NCI-H2107 treated with DMSO at 0.1 percent for 48 hours (cell line): Measurements from ENCODE around the gene NIN.
"Not testable (repeated sequence)": the region's sequence is repeated elsewhere in the genome, so short reads cannot be mapped to it uniquely, and the experiment has no call there.

Experiments
- DNase-seq: peaks from one replicate; lab custom pipeline; 2025; ENCODE audit not compliant: unreplicated experiment; lab: John Stamatoyannopoulos, UW

Gene NIN

DNA sequence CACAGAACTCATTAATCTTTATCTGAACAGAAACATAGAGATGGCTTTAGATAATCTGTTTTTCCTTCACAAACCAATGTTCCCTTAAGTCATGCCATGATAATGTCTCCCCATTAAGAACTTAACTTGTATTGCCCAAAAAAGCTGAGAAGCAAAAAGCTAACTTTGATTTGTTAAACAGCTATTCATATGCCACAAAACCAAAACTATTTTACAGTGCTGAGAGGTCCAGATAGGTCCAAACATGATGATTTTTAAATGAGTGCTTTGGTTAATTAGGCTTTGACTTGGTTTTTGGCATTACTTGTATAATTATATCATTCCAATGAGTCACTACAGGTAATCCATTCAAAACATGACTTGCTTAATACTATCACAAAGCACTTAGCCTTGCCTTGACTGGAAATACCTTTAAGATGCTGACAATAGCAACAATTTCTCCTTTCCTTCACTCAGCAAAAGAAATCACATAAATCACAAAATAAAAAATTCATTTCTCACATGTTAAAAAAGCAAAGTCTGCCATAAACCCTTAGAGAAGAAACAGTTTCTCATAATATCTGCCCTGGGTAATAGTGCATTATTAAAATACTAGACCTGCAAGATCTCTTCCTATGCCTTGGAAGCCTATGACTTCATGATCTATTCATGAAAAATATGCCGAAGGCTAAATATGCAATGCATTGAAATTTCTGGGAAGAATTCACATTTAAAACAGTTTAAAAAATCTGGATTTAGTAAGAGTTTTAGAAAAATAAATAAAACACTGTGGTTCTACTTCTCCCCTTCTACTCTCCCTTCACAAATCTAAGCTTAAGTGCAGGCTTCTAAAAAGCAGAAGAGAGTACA is 110.8 kb downstream of the NIN start:
- DNase-seq, result no peak

DNA sequence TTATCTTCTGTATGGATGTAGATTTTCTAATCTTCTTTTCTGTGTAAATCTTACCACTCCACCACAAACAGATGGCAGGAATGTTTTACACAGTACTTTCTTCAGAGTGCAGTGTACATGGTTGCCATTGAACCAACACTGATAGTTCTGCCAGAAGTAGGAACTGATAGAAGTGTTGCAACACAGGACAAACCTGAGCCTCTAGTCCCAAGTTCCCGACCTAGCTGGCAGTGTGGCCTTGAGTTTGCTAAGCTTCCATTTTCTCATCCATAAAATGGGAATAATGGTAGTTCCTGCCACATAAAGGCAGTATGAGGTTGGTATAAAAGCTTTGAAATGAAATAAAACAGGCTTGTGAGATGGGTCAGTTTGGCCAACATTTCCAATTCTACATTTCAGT is 112.0 kb downstream of the NIN start:
- no peak for DNase-seq

DNA sequence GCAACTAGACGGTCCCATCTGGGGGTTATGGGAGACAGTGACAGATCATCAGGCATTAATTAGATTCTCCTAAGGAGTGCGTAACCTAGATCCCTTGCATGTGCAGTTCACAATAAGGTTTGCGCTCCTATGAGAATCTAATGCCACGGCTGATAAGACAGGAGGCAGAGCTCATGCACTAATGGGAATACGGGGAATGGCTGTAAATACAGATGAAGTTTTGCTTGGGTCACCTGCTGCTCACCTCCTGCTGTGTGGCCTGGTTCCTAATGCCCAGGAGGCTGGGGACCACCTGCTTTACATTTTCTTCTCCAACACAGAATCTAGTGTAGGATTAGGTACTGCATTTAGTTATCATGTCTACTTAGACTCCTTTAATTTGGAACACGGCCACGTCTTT is 113.2 kb downstream of the NIN start:
- DNase-seq, result no peak

DNA sequence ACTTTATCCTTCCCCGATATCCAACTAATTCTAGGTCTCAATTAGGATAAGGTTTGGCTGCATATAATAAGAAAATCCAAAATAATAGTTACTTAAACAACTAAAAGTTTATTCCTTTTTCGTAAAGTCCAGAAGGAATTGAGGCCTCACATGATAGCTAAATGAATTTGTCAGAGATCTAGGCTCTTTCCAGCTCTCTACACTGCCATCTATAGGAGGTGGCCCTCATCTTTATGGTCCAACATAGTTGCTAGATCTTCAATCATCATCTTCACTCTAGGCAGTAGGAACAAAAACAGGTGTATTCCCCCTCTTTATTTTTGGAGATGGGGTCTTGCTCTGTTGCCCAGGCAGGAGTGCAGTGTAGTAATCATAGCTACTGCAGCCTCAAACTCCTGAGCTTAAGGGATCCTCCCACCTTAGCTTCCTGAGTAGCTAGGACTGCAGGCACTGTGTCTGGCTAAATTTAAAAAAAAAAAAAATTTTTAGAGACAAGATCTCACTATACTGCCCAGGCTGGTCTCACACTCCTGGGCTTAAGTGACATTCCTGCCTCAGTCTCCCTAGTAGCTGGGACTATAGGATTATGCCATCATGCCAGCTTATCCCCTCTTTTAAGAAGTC is 116.4 kb downstream of the NIN start:
- DNase-seq, result peak; percentile 18

DNA sequence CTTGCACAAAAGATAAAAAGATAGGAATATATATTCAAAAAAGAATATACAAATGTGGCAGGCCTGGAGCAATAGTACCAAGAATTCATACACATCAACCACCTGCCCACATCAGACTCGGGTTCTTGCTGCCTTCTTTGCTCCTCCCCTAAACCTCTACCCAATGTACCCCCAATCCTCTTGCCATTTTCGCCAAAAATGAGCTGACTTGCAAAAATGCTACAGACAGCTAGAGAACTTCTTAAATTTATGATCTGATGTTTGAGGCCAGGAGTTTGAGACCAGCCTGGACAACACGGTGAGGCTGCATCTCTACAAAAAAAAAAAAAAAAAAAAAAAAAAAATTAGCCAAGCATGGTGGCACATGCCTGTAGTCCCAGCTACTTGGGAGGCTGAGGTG is 119.9 kb downstream of the NIN start:
- DNase-seq, result no peak

DNA sequence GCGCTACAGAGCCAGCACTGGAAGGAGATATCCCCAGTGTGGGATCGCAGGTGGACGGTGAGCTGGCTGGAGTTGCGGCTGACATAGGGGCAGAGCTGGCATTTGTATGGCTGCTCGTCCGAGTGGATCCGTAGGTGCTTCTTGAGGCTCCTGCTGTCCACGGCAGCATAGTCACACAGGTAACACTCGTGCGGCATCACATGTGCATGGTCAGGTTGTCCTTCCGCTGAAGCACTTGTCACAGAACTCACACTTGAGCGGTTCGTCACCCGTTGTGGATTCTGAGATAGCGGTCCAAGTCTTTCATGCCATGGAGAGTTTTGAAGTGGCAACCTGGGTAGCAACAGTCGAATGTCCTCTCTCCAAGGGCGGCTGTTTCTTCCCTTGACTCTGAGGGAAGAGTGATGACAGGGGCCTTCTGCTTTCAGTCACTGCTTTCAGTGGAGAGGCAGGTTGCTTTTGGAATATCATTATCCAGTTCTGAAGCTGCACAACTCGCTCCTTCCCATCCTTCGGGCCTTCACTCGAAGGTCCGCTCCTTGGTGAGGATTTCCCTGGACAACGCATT is 125.9 kb downstream of the NIN start:
- no peak for DNase-seq

DNA sequence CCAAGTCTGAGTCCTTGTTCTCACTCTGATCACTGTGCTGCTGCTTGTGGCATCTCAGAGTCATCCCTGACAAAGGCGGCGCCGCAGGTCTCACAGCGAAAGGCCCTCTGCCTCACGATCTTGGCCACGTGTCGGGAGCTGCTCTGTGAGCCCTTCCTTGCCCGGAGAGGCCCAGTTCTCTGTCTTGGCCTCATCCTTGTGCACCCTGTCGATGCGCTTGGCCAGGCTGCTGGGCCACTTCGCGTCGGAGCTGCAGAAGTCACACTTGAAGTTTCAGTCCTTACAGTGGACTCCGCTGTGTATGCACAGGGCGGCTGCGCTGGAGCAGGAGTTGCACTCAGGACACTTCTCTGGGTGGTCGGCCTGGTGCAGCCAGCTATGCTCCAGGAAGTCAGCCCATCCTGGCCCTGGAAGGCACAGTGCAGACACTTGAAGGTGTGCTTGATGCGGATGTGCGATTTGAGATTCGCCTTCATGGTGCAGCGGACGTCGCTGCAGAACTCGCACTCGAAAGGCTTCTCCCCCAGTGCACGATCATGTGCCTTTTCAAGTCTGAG is 126.4 kb downstream of the NIN start:
- no peak for DNase-seq

DNA sequence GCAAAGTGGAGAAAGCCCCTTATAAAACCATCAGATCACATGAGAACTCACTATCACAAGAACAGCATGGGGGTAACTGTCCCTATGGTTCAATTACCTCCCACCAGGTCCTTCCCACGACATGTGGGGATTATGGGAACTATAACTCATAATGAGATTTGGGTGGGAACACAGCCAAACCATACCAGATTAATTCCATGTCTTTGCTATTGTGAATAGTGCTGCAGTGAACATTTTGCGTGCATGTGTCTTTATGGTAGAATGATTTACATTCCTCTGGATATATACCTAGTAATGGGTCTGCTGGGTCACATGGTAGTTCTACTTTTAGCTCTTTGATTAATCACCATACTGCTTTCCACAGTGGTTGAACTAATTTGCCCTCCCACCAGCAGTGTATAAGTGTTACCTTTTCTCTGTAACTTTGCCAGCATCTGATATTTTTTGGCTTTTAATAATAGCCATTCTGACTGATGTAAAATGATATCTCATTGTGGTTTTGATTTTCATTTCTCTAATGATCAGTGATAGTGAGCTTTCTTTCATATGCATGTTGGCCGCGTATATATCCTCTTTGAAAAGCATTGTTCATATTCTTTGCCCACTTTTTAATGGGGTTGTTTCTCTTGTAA is 133.2 kb downstream of the NIN start:
- DNase-seq, result no peak

DNA sequence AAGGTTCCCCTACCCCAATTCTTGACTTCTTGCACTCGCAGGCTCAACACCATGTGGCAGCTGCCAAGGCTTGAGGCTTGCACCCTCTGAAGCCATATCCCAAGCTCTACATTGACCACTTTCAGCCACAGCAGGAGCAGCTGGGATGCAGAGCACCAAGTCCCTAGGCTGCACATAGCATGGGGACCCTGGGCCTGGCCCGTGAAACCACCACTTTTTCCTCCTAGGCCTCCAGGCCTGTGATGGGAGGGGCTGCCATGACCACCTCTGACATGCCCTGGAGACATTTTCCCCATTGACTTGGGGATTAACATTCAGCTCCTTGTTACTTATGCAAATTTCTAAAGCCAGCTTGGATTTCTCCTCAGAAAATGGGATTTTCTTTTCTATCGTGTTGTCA is 136.7 kb downstream of the NIN start:
- DNase-seq, result not testable (repeated sequence)

DNA sequence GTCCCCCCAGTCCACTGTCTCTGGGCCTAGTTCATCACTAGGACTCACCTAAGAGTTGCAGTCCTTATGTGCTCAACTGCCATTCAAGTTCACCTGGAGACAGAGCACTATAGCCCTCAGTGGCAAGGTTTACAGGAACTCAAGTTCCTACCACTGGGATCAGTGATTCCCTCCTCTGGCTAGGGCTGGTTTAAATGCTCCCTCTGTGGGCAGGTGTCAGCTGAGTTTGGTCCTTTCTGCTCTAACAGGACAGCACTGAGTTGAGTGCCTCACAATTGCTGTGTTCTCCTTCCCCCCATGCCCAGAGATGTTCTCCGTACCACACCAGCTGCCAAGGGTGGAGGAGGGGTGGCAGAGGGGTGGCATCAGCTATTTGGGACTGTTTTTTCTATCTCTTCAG is 142.1 kb downstream of the NIN start:
- no peak for DNase-seq

DNA sequence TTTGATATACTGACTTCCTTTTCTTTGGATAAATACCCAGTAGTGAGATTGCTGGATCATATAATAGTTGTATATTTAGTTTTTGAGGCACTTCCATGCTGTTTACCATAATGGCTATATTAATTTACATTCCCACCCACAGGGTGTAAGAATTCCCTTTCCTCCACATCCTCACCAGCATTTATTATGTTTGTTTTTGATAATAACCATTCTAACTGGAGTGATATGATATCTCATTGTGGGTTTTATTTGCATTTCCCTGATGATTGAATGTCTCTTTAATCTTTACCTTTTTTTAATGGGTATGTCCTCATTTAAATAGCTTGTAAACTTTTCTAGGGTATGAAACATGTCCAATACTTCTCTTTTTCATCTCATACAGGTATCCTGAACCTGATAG is 151.3 kb downstream of the NIN start:
- DNase-seq, result no peak

DNA sequence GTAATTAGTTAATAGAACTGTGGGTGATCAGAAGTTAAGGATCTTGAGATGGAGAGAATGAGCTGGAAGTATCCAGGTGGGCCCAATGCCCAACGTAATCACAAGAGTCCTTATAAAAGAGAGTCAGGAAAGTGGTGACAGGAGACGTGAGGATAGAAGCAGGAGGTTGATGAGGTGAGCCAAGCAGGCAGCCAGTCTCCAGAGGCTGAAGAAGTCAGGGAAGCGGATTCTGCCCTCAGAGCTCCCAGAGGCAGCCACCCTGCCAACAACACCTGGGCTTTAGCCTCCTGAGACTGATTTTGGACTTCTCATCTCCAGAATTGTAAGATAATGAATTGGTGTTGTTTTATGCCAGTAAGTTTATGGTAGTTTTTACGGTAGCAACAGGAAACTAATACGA is 152.8 kb downstream of the NIN start:
- DNase-seq, result no peak

DNA sequence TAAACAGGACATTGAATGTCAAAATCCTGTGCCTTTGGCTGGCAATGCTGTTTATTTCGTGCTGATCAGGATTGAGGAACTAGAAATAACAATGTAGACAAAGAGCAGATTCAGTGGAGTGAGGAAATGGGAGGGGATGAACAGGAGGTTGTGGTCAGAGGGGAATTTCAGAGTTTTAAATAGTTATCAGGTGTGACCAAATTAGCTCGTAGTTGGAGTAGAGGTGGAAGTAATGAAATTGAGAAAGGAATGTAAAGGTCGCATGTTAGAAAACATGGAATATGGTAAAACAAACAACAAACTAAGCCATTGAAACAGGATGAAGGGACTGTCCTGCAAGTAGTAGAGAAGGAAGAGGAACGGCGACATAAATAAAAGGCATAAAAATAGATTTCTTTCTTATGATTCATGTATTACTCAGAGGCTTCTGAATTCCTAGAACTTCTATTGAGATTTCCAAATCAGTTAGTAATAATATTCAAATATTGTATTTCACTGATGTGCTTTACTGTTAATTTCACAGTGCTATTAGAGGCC is 153.4 kb downstream of the NIN start:
- no peak for DNase-seq

DNA sequence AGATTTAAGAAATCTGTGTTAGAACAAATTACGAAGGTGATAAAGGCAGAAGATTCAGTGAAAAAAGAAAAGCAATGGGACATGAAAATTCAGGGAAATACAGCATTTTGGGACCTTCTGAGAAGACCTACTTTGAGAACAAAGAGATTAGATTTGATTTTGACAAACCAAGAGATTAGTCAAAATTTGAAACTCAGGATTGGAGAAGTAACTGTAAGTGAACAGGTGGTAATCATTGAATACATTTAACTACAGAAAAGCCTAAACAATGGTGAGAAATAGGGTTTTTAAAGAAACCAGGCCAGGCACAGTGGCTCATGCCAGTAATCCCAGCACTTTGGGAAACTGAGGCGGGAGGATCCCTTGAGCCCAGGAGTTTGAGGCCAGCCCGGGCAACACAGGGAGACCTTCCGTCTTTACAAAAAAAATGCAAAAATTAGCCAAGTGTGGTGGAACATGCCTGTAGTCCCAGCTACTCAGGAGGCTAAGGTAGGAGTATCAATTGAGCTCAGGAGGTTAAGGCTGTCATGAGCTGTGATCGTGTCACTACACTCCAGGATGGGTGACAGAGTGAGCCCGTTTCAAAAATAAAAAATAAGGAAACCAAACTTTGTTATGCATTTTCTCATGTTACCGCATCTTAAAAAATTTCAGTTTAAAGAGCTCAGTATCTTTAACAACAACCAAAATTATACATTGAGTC is 154.0 kb downstream of the NIN start:
- no peak for DNase-seq

DNA sequence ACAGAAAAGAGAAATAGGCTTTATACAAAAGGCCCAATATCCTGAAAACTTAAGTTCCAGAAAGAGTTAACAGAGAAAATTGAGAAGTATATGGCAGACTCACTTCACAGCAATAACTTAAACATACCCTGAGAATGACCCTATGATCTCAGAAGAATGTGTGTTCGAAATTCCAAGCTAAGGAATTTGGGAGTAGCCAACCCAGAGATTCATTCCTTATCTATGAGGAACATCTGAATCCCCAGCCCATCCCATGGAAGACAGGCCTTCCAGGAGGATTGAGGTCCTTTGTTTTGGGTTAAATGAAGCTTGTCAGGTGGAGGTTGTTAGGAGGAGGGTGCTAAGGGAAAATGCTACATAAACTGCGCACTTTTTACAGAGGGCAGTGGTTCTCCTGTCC is 155.4 kb downstream of the NIN start:
- no peak for DNase-seq

DNA sequence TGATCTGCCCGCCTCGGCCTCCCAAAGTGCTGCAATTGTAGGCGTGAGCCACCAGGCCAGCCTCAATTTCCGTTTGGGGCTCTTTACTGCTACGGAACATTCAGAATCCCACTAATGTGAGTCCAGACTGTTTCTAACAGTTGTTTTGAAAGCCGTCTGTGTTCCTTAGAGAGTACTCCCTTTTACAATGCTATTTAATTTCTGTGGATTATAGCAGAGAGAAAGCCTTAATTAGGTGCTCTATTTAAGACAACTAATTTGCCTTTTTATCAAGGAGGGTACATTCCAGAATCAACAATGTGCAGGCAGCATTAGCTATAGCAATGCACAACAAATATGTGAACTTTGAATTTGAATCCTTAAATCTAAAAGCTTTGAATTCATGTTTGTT is 160.1 kb downstream of the NIN start:
- no peak for DNase-seq

DNA sequence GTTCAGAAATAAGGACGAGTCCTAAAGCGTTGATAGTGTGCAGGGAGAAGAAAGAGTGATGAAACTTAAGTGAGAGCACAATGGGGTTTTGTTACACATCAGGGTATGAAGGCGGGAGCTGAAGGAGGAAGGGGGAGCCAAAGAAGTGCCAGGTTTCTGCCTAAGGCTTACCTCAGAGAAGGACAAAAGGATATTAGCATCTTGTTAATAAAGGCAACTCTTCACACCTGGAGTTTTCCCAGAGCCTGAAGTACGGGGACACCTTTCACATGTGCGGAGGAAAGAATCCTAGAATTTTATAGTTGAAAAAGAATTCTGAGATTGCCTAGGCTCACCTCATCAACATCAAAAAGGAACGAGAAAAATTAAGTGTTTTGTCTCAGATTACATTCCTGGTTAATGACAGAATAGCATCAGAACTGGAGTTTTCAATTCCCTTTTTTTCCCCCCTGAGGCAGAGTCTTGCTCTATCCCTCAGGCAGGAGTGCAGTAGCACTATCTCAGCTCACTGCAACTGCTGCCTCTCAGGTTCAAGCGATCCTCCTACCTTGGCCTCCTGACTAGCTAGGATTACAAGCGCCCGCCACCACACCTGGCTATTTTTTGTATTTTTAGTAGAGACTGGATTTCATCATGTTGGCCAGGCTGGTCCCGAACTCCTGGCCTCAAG is 160.6 kb downstream of the NIN start:
- no peak for DNase-seq
